GM12864 (cell line): Measurements from ENCODE around the gene OSBPL5.

ENCODE experiments used
- DNase-seq: peaks from one replicate; pipeline ENCODE4 v3.0.0-alpha.2; 2011; ENCODE audit warnings: low read depth
- H3K4me3 ChIP-seq: 2 replicates; pipeline ENCODE4 v1.5.1; 2011; ENCODE audit warnings: mild to moderate bottlenecking, low read depth, low read length, control low read depth
- CTCF ChIP-seq: IDR thresholded peaks from 2 replicates; pipeline ENCODE4 v1.5.1; 2011; ENCODE audit warnings: low read depth, mild to moderate bottlenecking, moderate library complexity, low read length, control low read depth, inconsistent platforms; ENCODE audit errors: missing control alignments

Gene OSBPL5

GRCh38 chr11:3206156-3206921 is 41.2 kb upstream of the OSBPL5 start:
- H3K4me3 ChIP-seq = no peak overlapping the region
- TF ChIP-seq CTCF = no peak
- DNase-seq = no peak

- no peak for TF ChIP-seq CTCF
Observed at GRCh38 chr11:3205261-3206155, 40.4 kb upstream of the OSBPL5 start.

GRCh38 chr11:3204141-3205015 is 39.3 kb upstream of the OSBPL5 start:
- no peak overlapping the region for H3K4me3 ChIP-seq
- no peak for DNase-seq
- no peak for TF ChIP-seq CTCF

More at GRCh38 chr11:3205261-3206155, 40.4 kb upstream of the OSBPL5 start:
- H3K4me3 ChIP-seq = no peak overlapping the region
- no peak for DNase-seq

- TF ChIP-seq CTCF = no peak
- H3K4me3 ChIP-seq = no peak overlapping the region
- no peak for DNase-seq
Observed at GRCh38 chr11:3203221-3204043, 38.3 kb upstream of the OSBPL5 start.

GRCh38 chr11:3202759-3203158 is 37.6 kb upstream of the OSBPL5 start:
- no peak for TF ChIP-seq CTCF
- DNase-seq = no peak
- H3K4me3 ChIP-seq = no peak overlapping the region

GRCh38 chr11:3202305-3202704 is 37.2 kb upstream of the OSBPL5 start:
- no peak for DNase-seq
- no peak overlapping the region for H3K4me3 ChIP-seq
- TF ChIP-seq CTCF = no peak
